Liver (tissue), 9 donors: ENCODE data around the gene PLAC8. TPM values are rescaled to one million over a fixed set of nuclear protein-coding genes. Genes with fewer than 3 reads are reported as not detected.

Source experiments
- DNase-seq: peaks from one replicate; pipeline ENCODE4 v3.0.0-alpha.2; 2017; ENCODE audit warnings: low spot score
- H3K27ac ChIP-seq, 2 donors: one replicate each; pipeline ENCODE4 v1.7.0; 2013; ENCODE audit warnings: inconsistent platforms in 2 of 2, low read length in 2 of 2, control low read depth in 1 of 2, low read depth in 1 of 2, mild to moderate bottlenecking in 1 of 2
- H3K27me3 ChIP-seq, 4 donors: one replicate each; pipeline versions ENCODE4 v1.6.1 to v1.7.0; 2013; ENCODE audit warnings: low read length in 3 of 4, inconsistent platforms in 1 of 4, mild to moderate bottlenecking in 1 of 4, moderate library complexity in 1 of 4; ENCODE audit not compliant: control insufficient read depth in 4 of 4, insufficient read depth in 4 of 4
- H3K36me3 ChIP-seq, 4 donors: one replicate each; pipeline versions ENCODE4 v1.6.1 to v1.7.0; 2013; ENCODE audit warnings: low read length in 3 of 4, mild to moderate bottlenecking in 3 of 4, low read depth in 1 of 4, moderate library complexity in 1 of 4; ENCODE audit not compliant: control insufficient read depth in 4 of 4, insufficient read depth in 3 of 4
- H3K4me1 ChIP-seq, 4 donors: one replicate each; pipeline versions ENCODE4 v1.6.1 to v1.7.0; 2013; ENCODE audit warnings: low read length in 3 of 4, mild to moderate bottlenecking in 3 of 4, moderate library complexity in 1 of 4; ENCODE audit not compliant: control insufficient read depth in 4 of 4, insufficient read depth in 4 of 4
- H3K4me3 ChIP-seq, 3 donors: one replicate each; pipeline versions ENCODE4 v1.6.1 to v1.7.0; 2013; ENCODE audit warnings: low read length in 3 of 3, control low read depth in 1 of 3, low read depth in 1 of 3, mild to moderate bottlenecking in 1 of 3
- H3K9ac ChIP-seq, 2 donors: one replicate each; pipeline ENCODE4 v1.7.0; 2013; ENCODE audit warnings: low read length in 2 of 2, mild to moderate bottlenecking in 2 of 2, moderate library complexity in 2 of 2, control low read depth in 1 of 2, low read depth in 1 of 2
- H3K9me3 ChIP-seq, 4 donors: one replicate each; pipeline versions ENCODE4 v1.6.1 to v1.7.0; 2013; ENCODE audit warnings: low read length in 3 of 4; ENCODE audit not compliant: control insufficient read depth in 4 of 4
- ATF3 ChIP-seq: IDR thresholded peaks from 2 replicates; pipeline ENCODE4 v1.6.1; 2016; ENCODE audit warnings: antibody characterized with exemption
- CTCF ChIP-seq: fragments of 150-350 bp; IDR thresholded peaks from 2 replicates; pipeline ENCODE4 v1.5.1; 2017; ENCODE audit warnings: improper control_type of control experiment, low read depth, low read length; ENCODE audit not compliant: missing input control
- EGR1 ChIP-seq, 2 donors: IDR thresholded peaks; 2 replicates each; pipeline ENCODE4 v1.6.1; 2016 to 2018; ENCODE audit warnings: antibody characterized with exemption in 2 of 2, low read depth in 2 of 2
- FOXA1 ChIP-seq: IDR thresholded peaks from 2 replicates; pipeline ENCODE4 v1.6.1; 2016; ENCODE audit warnings: antibody characterized with exemption
- FOXA2 ChIP-seq: IDR thresholded peaks from 2 replicates; pipeline ENCODE4 v1.6.1; 2016; ENCODE audit warnings: antibody characterized with exemption
- GABPA ChIP-seq, 2 donors: IDR thresholded peaks in 1 of 2; conservative IDR thresholded peaks in 1 of 2; 2 replicates each; pipeline ENCODE4 v1.6.1; 2016; ENCODE audit warnings: antibody characterized with exemption in 2 of 2, mild to moderate bottlenecking in 1 of 2, moderate library complexity in 1 of 2
- HNF4A ChIP-seq, 2 donors: conservative IDR thresholded peaks; 2 replicates each; pipeline ENCODE4 v1.6.1; 2016; ENCODE audit warnings: antibody characterized with exemption in 2 of 2, mild to moderate bottlenecking in 2 of 2
- HNF4G ChIP-seq: IDR thresholded peaks from 2 replicates; pipeline ENCODE4 v1.6.1; 2016; ENCODE audit warnings: antibody characterized with exemption
- JUND ChIP-seq, 2 donors: IDR thresholded peaks; 2 replicates each; pipeline ENCODE4 v1.6.1; 2016; ENCODE audit warnings: antibody characterized with exemption in 2 of 2
- MAX ChIP-seq: IDR thresholded peaks from 2 replicates; pipeline ENCODE4 v1.6.1; 2016; ENCODE audit warnings: antibody characterized with exemption
- NR2F2 ChIP-seq: IDR thresholded peaks from 2 replicates; pipeline ENCODE4 v1.6.1; 2016; ENCODE audit warnings: antibody characterized with exemption
- RAD21 ChIP-seq, 2 donors: IDR thresholded peaks; 2 replicates each; pipeline ENCODE4 v1.6.1; 2016; ENCODE audit warnings: antibody characterized with exemption in 2 of 2, mild to moderate bottlenecking in 2 of 2
- RXRA ChIP-seq, 2 donors: IDR thresholded peaks; 2 replicates each; pipeline ENCODE4 v1.6.1; 2017 to 2018; ENCODE audit warnings: antibody characterized with exemption in 2 of 2, mild to moderate bottlenecking in 1 of 2
- SP1 ChIP-seq: IDR thresholded peaks from 2 replicates; pipeline ENCODE4 v1.6.1; 2018; ENCODE audit warnings: antibody characterized with exemption, mild to moderate bottlenecking
- TAF1 ChIP-seq: conservative IDR thresholded peaks from 2 replicates; pipeline ENCODE4 v1.6.1; 2016; ENCODE audit warnings: antibody characterized with exemption, mild to moderate bottlenecking
- YY1 ChIP-seq: IDR thresholded peaks from 2 replicates; pipeline ENCODE4 v1.6.1; 2016; ENCODE audit warnings: antibody characterized with exemption, mild to moderate bottlenecking
- WGBS: extraction: QIAGEN DNeasy Blood & Tissue Kit; methylation state at CpG from one replicate; pipeline ENCODE4 v1.1.7; 2013; 5-methylcytosine and 5-hydroxymethylcytosine counted together
- polyA plus RNA-seq, 2 donors: library from polyadenylated mRNA; stranded (reverse) in 1 of 2; unstranded in 1 of 2; fragments of 200-250 nt in 1 of 2; fragments of >200 nt in 1 of 2; fragmentation: Nextera tagmentation in 1 of 2; extraction: Ambion mirVana in 1 of 2; gene quantifications; one replicate each; pipeline versions ENCODE4 v1.2.1 to v1.2.3, GENCODE V29; 2013 to 2015
- total RNA-seq, 2 donors: library from RNA; depleted of rRNA; stranded (reverse); fragments of >200 nt; gene quantifications; one replicate each; pipeline ENCODE4 v1.2.3, GENCODE V29; 2014
- TF ChIP-seq, protein P1 (sequence below): IDR thresholded peaks from 2 replicates; pipeline ENCODE4 v1.6.1; 2016; ENCODE audit warnings: antibody characterized with exemption, mild to moderate bottlenecking
- TF ChIP-seq, protein P2 (sequence below): IDR thresholded peaks from 2 replicates; pipeline ENCODE4 v1.6.1; 2016; ENCODE audit warnings: antibody characterized with exemption
- donor health status: healthy.
- donor health status: healthy.
- donor health status: healthy.
- donor health status: healthy.
- donor health status: healthy.

The PLAC8 gene
- total and polyA plus RNA-seq, 4 donors: 8.1 to 63.2 (median 14.2) TPM

DNA sequence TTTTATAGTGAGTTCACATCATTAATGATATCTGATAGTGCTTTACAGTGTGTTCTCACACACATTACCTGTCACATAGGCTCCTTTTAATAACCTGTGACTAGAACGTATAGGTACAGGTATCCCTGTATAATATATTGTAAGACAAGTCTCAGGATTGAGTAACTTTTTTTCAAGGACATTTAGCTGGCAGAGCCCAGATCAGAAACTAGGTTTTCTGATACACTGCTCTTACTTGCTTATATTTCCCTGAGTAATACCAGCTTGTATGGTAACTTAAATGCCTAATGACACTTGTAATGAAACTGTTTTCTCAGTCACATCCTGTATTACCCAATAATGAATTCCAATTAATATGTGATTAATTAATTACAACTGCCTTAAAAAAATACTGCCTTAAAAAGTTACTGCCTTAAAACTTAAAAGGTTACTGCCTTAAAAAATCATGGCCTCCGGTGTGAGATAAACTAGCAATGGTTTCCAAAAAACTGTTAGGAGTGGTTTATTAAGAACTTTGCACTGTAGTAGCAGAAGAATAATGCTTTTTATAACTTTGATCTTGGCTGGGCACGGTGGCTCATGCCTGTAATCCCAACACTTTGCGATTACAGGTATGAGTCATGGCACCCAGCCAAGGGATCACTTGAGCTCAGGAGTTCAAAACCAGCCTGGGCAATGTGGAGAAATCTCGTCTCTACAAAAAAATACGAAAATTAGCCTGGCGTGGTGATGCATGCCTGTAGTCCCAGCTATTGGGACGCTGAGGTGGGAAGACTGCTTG, 67.6 kb downstream of the PLAC8 start:
- WGBS: 86% methylated on average over 8 of the region's 8 CpGs
- Histone ChIP-seq H3K4me3 (no peak overlapping the region), H3K27me3 (no peaks in the 10 kb centered on the region), H3K27ac (no peak overlapping the region), H3K36me3 (peaks cover 4 to 16% (median 6%) of the 10 kb centered on the region in 4 donors), H3K9ac (no peak overlapping the region), H3K9me3 (no peaks in the 10 kb centered on the region), H3K4me1 (no peaks in the 10 kb centered on the region)
- TF ChIP-seq NR2F2: no peak
- TF ChIP-seq, protein P1, sequence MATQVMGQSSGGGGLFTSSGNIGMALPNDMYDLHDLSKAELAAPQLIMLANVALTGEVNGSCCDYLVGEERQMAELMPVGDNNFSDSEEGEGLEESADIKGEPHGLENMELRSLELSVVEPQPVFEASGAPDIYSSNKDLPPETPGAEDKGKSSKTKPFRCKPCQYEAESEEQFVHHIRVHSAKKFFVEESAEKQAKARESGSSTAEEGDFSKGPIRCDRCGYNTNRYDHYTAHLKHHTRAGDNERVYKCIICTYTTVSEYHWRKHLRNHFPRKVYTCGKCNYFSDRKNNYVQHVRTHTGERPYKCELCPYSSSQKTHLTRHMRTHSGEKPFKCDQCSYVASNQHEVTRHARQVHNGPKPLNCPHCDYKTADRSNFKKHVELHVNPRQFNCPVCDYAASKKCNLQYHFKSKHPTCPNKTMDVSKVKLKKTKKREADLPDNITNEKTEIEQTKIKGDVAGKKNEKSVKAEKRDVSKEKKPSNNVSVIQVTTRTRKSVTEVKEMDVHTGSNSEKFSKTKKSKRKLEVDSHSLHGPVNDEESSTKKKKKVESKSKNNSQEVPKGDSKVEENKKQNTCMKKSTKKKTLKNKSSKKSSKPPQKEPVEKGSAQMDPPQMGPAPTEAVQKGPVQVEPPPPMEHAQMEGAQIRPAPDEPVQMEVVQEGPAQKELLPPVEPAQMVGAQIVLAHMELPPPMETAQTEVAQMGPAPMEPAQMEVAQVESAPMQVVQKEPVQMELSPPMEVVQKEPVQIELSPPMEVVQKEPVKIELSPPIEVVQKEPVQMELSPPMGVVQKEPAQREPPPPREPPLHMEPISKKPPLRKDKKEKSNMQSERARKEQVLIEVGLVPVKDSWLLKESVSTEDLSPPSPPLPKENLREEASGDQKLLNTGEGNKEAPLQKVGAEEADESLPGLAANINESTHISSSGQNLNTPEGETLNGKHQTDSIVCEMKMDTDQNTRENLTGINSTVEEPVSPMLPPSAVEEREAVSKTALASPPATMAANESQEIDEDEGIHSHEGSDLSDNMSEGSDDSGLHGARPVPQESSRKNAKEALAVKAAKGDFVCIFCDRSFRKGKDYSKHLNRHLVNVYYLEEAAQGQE: no peak
- no peak for TF ChIP-seq HNF4G
- TF ChIP-seq FOXA1: no peak
- TF ChIP-seq SP1: no peak
- no peak for TF ChIP-seq EGR1 (IDR thresholded peaks at IDR 0.05; ENCODE audit: low read depth in 2 of 2)
- no peak for TF ChIP-seq MAX
- DNase-seq: no peak

DNA sequence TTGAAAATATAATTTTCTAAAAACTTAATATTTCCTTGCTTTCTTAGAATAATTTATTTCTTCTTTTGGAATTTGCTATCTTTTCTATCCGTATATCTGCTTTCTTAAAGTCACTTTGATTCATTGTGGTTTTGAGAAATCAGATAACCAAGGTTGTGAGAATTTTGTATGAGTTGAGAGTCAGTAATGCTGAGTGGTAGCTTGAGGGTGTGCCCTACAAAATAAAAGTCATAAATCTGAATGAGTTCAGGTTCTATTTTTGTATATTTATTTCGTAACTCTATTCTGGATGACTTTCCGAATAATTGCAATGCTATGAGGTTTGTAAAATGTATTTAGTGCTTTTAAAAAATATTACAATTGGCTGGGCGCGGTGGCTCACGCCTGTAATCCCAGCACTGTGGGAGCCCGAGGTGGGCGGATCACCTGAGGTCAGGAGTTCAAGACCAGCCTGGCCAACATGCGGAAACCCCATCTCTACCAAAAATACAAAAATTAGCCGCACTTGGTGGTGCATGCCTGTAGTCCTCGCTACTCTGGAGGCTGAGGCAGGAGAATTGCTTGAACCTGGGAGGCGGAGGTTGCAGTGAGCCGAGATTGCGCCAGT, 70.6 kb downstream of the PLAC8 start:
- DNase-seq: no peak
- Histone ChIP-seq H3K36me3 (no peaks in the 10 kb centered on the region), H3K27ac (no peak overlapping the region), H3K4me1 (no peaks in the 10 kb centered on the region), H3K9me3 (no peaks in the 10 kb centered on the region), H3K4me3 (no peak overlapping the region), H3K27me3 (no peaks in the 10 kb centered on the region), H3K9ac (no peak overlapping the region)
- 95% methylated on average over 14 of the region's 14 CpGs for WGBS
- TF ChIP-seq HNF4G (no peak), MAX (no peak), RXRA (IDR thresholded peaks at IDR 0.05) (no peak), YY1 (no peak), SP1 (no peak), HNF4A (conservative IDR thresholded peaks at IDR 0.05) (no peak), GABPA (IDR thresholded peaks at IDR 0.05 in 1 of 2, conservative IDR thresholded peaks at IDR 0.05 in 1 of 2) (no peak), FOXA1 (no peak), ATF3 (no peak), FOXA2 (no peak), JUND (IDR thresholded peaks at IDR 0.05) (no peak), TAF1 (no peak), CTCF (no peak), RAD21 (IDR thresholded peaks at IDR 0.05) (no peak)
- TF ChIP-seq, protein P1: no peak
- TF ChIP-seq, protein P2, sequence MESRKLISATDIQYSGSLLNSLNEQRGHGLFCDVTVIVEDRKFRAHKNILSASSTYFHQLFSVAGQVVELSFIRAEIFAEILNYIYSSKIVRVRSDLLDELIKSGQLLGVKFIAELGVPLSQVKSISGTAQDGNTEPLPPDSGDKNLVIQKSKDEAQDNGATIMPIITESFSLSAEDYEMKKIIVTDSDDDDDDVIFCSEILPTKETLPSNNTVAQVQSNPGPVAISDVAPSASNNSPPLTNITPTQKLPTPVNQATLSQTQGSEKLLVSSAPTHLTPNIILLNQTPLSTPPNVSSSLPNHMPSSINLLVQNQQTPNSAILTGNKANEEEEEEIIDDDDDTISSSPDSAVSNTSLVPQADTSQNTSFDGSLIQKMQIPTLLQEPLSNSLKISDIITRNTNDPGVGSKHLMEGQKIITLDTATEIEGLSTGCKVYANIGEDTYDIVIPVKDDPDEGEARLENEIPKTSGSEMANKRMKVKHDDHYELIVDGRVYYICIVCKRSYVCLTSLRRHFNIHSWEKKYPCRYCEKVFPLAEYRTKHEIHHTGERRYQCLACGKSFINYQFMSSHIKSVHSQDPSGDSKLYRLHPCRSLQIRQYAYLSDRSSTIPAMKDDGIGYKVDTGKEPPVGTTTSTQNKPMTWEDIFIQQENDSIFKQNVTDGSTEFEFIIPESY: no peak
